SH-SY5Y (cell line): ENCODE measurements around the gene RPL3.

Source experiments
- GATA2 ChIP-seq: IDR thresholded peaks from 2 replicates; pipeline ENCODE4 v1.6.1; 2011; ENCODE audit warnings: mild to moderate bottlenecking, low read depth, low read length
- GATA3 ChIP-seq: IDR thresholded peaks from 2 replicates; pipeline ENCODE4 v1.6.1; 2011; ENCODE audit warnings: low read depth, mild to moderate bottlenecking, low read length, moderate library complexity

DNA sequence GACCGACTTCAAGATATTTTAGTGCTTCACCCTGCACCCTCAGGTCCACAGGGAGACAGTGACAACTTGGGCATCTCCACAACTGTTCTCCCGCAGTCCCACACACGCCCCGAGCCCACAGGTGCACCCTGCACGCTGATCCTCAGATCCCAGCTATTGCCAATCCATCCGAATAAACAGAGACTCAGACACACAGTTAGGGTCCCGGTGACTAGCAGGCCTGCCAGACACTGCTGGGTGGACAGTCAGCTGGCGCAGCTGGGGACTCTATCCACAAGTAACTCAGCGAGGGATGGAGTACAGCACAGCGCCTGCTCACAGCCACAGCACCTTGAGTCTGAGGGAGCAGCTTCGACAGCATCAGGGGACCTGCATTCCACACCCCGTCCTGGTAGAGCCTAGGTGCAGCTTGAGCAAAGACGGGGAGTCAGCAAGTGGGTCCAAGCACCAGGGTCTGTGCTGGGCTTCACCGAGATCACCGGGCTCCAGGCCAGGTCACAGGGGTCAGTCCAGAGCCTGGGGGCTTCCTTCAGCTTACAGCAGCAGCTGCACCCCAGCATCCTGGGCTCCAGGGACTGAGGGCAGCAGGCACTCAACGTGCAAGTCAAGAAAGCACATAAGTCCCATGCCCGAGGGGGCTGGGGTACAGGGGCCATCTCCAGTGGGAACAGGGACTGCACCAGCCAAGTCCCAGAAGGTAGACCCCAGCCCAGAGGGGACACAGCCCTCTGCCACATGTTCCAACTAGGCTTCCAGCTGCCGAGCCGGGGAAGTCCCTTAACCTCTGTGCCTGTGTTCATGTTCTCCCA is 7.6 kb downstream of the RPL3 start:
- TF ChIP-seq GATA2 (no peak), GATA3 (no peak)
